Stimulated activated CD4-positive, alpha-beta T cell treated with anti-CD3 and anti-CD28 coated beads, Interleukin-12 subunit alpha, Interleukin-12 subunit beta, amount 100 ng/mL, for 48 hours (primary cell): ENCODE measurements around the gene ZNF746.

Source experiments
- DNase-seq, 3 donors: peaks; one replicate each; pipeline ENCODE4 v3.0.0-alpha.2; 2020; ENCODE audit warnings: low read depth in 2 of 3, low spot score in 1 of 3

ZNF746 gene

DNA sequence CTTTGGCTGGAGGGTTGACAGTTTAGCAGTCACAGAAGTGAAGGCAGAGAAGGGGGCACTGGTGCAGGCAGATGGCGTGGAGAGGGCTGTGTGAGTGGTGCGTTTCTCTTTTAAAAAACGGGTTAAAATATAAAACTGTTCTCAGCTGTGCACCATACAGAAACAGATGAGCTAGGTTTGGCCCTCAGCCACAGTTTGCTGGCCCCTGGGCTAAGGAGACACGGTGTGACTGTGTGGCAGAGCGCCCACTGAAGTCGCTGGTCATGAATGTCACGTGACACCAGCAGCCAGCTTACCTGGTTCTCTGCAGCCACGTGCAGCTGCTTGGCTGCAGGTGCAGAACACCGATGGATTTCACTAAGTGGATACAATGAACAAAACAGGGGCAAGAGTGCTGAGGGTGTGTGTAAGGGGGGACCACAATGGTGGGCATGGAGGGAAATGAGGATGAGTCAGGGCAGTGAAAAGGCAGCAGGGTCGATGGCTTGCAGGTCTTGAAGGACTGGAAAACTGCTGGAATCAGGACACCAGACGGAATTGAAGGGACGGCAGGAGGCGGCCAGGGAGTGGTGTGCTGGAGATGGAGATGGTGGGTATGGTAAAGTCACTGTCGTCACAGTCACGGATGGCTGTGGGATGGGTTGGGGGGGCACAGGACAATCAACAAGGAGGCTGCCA lies 7.4 kb downstream of the ZNF746 start:
- no peak for DNase-seq

GRCh38 chr7:149489391-149490024 lies 8.1 kb downstream of the ZNF746 start:
- no peak for DNase-seq

DNA sequence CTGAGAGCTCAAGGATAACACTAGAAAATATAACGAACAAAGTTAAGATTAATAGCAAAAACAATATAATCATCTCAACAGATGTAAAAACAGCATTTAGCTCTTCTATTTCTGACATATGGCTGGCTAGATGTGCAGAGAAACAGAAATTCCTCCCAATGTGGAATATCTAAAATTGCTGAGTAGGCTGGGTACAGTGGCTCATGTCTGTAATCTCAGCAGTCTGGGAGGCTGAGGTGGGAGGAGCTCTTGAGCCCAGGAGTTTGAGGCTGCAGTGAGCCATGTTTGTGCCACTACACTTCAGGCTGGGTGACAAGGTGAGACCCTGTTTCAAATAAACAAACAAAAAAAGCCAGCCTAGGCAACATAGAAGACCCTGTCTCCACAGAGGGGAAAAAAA lies 18.0 kb downstream of the ZNF746 start:
- no peak for DNase-seq

DNA sequence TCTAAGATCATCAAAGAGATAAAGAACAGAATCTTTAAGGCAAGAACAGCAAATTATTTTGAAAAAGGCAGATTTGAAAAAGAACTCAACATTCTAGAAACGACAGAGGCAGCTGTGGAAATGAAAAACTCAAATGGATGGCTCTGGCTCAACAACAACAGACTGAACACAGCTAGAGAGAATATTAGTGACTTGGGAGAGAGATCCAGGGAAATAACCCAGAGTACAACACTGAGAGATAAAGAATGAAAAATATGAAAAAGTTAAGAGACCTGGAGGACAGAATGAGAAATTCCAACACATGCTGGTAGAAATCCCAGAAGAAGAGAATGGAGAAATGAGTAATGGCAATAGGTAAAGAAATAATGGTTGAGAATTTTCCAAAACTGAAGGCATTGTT lies 18.9 kb downstream of the ZNF746 start:
- no peak for DNase-seq

- no peak for DNase-seq
Measured at GRCh38 chr7:149477494-149478443, 19.8 kb downstream of the ZNF746 start.

DNA sequence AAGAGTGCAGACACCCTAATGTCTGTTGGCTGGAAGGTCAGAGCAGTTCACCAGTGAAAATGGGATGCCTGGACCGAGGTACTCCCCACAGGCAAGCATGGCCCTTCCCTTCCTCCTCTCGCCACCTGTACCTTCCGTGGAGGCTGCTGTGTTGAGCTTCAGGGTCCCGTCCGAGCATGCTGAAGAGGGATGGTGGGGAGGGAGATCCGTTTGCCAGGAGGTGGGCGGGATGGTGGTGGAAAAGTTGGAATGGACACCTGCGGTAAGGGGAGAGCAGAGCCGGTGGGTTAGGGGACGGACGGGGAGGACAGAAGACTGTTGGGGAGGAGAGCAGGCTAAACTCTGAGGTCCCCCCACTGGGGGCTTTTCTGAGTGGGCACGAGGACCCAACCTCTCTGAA lies 20.8 kb downstream of the ZNF746 start:
- DNase-seq = no peak

GRCh38 chr7:149475121-149476045 lies 22.2 kb downstream of the ZNF746 start:
- no peak for DNase-seq

- no peak for DNase-seq
Measured at GRCh38 chr7:149474309-149475120, 23.1 kb downstream of the ZNF746 start.

DNA sequence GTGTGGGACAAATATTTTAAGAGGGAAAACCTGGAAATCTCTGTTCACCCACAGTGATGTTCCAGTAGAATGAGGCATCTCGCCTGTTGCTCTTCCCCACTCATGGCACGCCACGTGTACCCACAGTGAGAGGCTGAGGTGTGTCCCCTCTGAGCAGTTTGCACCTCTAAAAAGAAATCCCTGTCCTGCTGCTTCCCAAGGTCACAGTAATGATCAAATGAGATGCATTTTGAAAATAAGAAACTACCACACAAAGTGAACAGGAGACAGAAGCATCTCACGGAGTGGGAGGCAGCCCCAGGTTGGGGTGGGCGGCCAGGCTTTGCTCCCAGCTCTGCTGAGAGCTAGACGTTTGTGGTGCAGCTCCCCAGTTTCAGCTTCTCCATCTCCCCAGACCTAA lies 24.4 kb downstream of the ZNF746 start:
- DNase-seq = no peak

DNA sequence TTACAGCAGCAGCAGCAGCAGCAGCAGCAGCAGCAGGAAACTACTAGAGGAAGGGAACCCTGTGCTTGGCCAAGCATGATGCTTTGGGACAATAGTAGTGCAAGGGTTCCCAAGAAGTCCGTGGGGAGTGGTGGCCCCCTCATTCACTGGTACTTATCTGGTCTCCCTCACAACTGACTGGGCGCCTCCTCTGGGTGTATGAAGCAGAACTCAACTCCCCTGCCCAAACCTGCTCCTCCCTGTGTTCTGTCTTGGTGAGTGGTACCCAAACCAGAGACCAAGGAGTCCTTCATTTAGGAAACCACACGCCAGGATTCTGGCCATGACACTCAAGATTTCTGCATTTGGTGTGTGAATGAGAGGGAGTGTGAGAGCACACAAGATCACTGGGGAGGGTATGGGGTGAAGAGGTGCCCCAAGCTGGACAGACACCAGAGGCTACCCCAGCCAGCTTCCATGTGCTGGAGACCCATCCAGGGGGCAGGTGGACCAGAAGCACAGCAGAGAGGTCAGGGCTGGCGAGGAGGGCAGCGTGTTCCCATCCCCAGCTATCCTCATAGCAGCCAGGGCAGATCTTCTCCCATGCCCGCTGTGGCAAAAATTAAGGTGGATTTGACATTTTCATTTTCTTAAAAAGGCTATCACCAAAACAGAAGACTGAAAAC lies 26.2 kb downstream of the ZNF746 start:
- no peak for DNase-seq

- no peak for DNase-seq
Measured at GRCh38 chr7:149469806-149470205, 27.8 kb downstream of the ZNF746 start.

- no peak for DNase-seq
Measured at GRCh38 chr7:149468208-149468607, 29.4 kb downstream of the ZNF746 start.

- no peak for DNase-seq
Measured at GRCh38 chr7:149467321-149467859, 30.2 kb downstream of the ZNF746 start.

GRCh38 chr7:149466364-149466763 lies 31.2 kb downstream of the ZNF746 start:
- no peak for DNase-seq

- DNase-seq = no peak
Measured at GRCh38 chr7:149463500-149464161, 34.0 kb downstream of the ZNF746 start.

GRCh38 chr7:149462101-149462520 lies 35.5 kb downstream of the ZNF746 start:
- no peak for DNase-seq

GRCh38 chr7:149460493-149461277 lies 36.9 kb downstream of the ZNF746 start, which contains the start of gene ZNF777:
ZNF777 (minus strand) TSS chr7:149461062; CDS start chr7:149456022, 5,040 bp downstream.
- peak; percentile 64 to 75 (median 73) for DNase-seq
